Left ventricle myocardium inferior (tissue), 1 donor: ENCODE data around the gene SUCLG1. TPM values are rescaled to one million over a fixed set of nuclear protein-coding genes. Genes with fewer than 3 reads are reported as not detected.

Source experiments
- DNase-seq: peaks from one replicate; pipeline ENCODE4 v3.0.0-alpha.2; 2020
- H3K27ac ChIP-seq: fragments of 200-600 bp; replicated peaks from 2 replicates; pipeline ENCODE4 v1.8.0; 2021
- H3K27me3 ChIP-seq: fragments of 200-600 bp; 2 replicates; pipeline ENCODE4 v1.8.0; 2021; ENCODE audit warnings: low read depth
- H3K36me3 ChIP-seq: fragments of 200-600 bp; 2 replicates; pipeline ENCODE4 v1.8.0; 2021
- H3K4me1 ChIP-seq: fragments of 200-600 bp; 2 replicates; pipeline ENCODE4 v1.8.0; 2021
- H3K4me3 ChIP-seq: fragments of 200-600 bp; 2 replicates; pipeline ENCODE4 v1.8.0; 2021; ENCODE audit warnings: mild to moderate bottlenecking, moderate library complexity
- H3K9me3 ChIP-seq: fragments of 200-600 bp; replicated peaks from 2 replicates; pipeline ENCODE4 v1.8.0; 2021
- CTCF ChIP-seq: fragments of 200-600 bp; IDR thresholded peaks from 2 replicates; pipeline ENCODE4 v1.8.0; 2021; ENCODE audit warnings: antibody characterized with exemption, mild to moderate bottlenecking, borderline replicate concordance
- intact Hi-C: fragments of 100-400 bp; cut with micrococcal nuclease; formaldehyde crosslinking; loops from one replicate; pipeline ENCODE4 v1.11.0; 2022
- total RNA-seq: library from RNA; stranded (reverse); fragmentation: NEBNext Ultra II Directional; extraction: Animal tissue kit (Norgen Biotek cat#: 25700); gene quantifications from one replicate; pipeline ENCODE4 v1.2.1, GENCODE V29; 2021
- donor health status: DM: no; HTN: yes; CAD: no; lungs with severe emphysema.

Gene SUCLG1
- total RNA-seq, 1 donor from 2014 or later: 292 TPM

GRCh38 chr2:84456156-84456555 lies 2.9 kb downstream of the SUCLG1 start:
- intact Hi-C loops: no loop called here
- Histone ChIP-seq H3K27me3 (no peaks in the 10 kb centered on the region), H3K9me3 (no peaks in the 10 kb centered on the region), H3K4me1 (peaks cover 83% of the 10 kb centered on the region), H3K36me3 (peaks cover 3% of the 10 kb centered on the region), H3K27ac (no peak overlapping the region), H3K4me3 (no peak overlapping the region)
- no peak for DNase-seq
- no peak for TF ChIP-seq CTCF

GRCh38 chr2:84454581-84454980 lies 4.5 kb downstream of the SUCLG1 start:
- Histone ChIP-seq H3K27ac (no peak overlapping the region), H3K27me3 (no peaks in the 10 kb centered on the region), H3K4me3 (no peak overlapping the region), H3K36me3 (peaks cover 3% of the 10 kb centered on the region), H3K9me3 (no peaks in the 10 kb centered on the region), H3K4me1 (peaks cover 91% of the 10 kb centered on the region)
- intact Hi-C loops: no loop called here
- TF ChIP-seq CTCF: no peak
- DNase-seq: no peak

DNA sequence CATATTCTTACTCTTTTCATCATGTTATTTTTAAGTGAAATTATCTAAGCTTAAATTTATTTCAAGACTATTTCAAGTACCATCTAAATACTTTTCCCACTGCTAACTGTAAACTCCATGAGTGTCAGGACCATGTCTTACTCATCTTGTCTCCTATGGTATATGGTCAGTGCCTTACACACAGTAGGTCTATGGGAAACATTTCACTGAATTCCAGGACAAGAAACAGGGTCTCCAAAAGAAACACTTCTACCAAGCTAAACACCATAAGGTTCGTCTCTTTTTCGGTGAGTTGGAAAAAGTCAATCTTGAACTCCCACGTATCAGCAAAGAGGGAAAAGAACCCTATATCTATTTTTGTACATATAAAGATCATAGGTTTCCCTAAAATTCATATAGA lies 6.5 kb downstream of the SUCLG1 start:
- Histone ChIP-seq H3K9me3 (no peaks in the 10 kb centered on the region), H3K4me1 (peaks cover 76% of the 10 kb centered on the region), H3K27me3 (no peaks in the 10 kb centered on the region), H3K27ac (no peak overlapping the region), H3K4me3 (no peak overlapping the region), H3K36me3 (peaks cover 13% of the 10 kb centered on the region)
- no peak for TF ChIP-seq CTCF
- intact Hi-C loops: no loop called here
- DNase-seq: no peak

- intact Hi-C loops: no loop called here
- Histone ChIP-seq H3K27me3 (no peaks in the 10 kb centered on the region), H3K4me3 (no peak overlapping the region), H3K36me3 (peaks cover 17% of the 10 kb centered on the region), H3K9me3 (no peaks in the 10 kb centered on the region), H3K27ac (no peak overlapping the region), H3K4me1 (peaks cover 66% of the 10 kb centered on the region)
- no peak for DNase-seq
- no peak for TF ChIP-seq CTCF
These were observed 7.5 kb downstream of the SUCLG1 start for GRCh38 chr2:84451579-84451978.

- DNase-seq: no peak
- no peak for TF ChIP-seq CTCF
- Histone ChIP-seq H3K9me3 (no peaks in the 10 kb centered on the region), H3K27me3 (no peaks in the 10 kb centered on the region), H3K4me1 (peaks cover 55% of the 10 kb centered on the region), H3K4me3 (no peak overlapping the region), H3K27ac (no peak overlapping the region), H3K36me3 (peaks cover 17% of the 10 kb centered on the region)
- intact Hi-C loops: no loop called here
These were observed 8.5 kb downstream of the SUCLG1 start for GRCh38 chr2:84450288-84451227.
